ENCODE results near the gene VTI1A. TPM values are rescaled to one million over a fixed set of nuclear protein-coding genes. Genes with fewer than 3 reads are reported as not detected.
A peak's percentile ranks its signal among the peaks of the same experiment; 100 is the strongest.

Gene VTI1A
- total RNA-seq, 2 donors from 2014 or later, result 34.1 to 38.6 TPM

DNA sequence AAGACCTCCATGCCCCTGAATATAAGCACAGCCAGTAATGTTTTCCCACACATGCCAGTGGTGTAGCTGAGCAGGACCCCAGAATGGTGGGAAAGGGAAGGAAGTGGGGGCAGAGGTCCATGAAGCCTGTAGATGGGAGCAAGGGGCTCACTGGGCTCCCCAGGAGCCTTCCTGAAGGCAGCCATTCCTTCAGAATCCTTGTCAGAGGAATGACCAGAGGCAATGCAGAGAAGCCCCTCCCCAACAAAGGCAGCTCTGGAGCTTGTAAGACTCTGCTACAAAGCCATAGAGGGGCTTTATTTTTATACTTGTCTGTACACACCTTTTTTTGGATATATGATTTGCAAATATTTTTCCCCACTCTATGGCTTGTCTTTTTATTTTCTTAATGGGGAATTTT is 338.1 kb downstream of the VTI1A start:
- Histone ChIP-seq H3K9ac (ENCODE audit: low read depth in 2 of 2, low read length in 2 of 2) (no peak overlapping the region), H3K4me1 (no peaks in the 10 kb centered on the region), H3K4me3 (no peak overlapping the region), H3K9me3 (no peaks in the 10 kb centered on the region), H3K36me3 (no peaks in the 10 kb centered on the region), H3K27ac (no peak overlapping the region), H3K27me3 (no peaks in the 10 kb centered on the region)
- intact Hi-C loops (cut with DNase I), result no loop called here
- TF ChIP-seq, protein P1, sequence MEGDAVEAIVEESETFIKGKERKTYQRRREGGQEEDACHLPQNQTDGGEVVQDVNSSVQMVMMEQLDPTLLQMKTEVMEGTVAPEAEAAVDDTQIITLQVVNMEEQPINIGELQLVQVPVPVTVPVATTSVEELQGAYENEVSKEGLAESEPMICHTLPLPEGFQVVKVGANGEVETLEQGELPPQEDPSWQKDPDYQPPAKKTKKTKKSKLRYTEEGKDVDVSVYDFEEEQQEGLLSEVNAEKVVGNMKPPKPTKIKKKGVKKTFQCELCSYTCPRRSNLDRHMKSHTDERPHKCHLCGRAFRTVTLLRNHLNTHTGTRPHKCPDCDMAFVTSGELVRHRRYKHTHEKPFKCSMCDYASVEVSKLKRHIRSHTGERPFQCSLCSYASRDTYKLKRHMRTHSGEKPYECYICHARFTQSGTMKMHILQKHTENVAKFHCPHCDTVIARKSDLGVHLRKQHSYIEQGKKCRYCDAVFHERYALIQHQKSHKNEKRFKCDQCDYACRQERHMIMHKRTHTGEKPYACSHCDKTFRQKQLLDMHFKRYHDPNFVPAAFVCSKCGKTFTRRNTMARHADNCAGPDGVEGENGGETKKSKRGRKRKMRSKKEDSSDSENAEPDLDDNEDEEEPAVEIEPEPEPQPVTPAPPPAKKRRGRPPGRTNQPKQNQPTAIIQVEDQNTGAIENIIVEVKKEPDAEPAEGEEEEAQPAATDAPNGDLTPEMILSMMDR (IDR thresholded peaks at IDR 0.05), result no peak
- DNase-seq, result no peak

DNA sequence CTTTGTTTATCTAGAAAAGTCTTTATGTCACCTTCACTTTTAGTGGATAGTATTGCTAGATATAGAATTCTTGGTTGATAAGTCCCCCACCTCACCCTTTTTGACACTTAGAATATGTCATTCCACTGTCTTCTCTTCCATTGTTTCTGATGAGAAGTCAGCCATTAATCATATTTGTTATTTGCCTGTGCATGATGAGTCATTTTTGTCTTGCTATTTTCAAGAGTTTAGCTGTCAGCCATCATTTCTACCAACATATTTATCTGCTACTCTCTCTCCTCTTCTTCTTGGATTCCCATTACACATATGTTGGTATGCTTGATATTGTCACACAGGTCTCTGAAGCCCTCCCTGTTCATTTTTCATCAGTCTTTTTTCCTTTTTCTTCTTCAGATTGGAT is 342.2 kb downstream of the VTI1A start:
- Histone ChIP-seq H3K4me1 (peaks cover 4% of the 10 kb centered on the region), H3K27ac (no peak overlapping the region), H3K4me3 (no peak overlapping the region), H3K9ac (ENCODE audit: low read depth in 2 of 2, low read length in 2 of 2) (no peak overlapping the region), H3K36me3 (no peaks in the 10 kb centered on the region), H3K27me3 (no peaks in the 10 kb centered on the region), H3K9me3 (no peaks in the 10 kb centered on the region)
- intact Hi-C loops (cut with DNase I), result no loop called here
- no peak for DNase-seq
- TF ChIP-seq, protein P1 (IDR thresholded peaks at IDR 0.05), result no peak

DNA sequence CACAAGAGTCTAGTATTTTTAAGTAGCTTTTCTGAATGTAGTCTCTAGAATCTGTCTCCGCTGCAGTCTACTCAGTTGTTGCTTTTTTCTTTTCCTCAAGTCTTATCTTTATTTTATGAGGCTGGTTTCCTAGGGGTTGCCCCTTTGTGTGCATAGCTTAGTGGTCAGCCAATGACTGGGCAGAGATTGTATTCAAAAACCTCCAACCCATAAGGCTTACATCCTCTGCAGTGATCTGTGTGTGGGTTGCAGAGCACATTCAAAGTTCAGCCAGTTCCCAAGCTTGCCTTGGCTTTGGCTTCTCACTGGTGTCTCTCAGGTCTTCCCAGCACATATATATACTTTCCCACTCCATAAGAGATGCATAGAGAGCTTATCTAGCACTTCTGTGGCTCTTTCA is 343.0 kb downstream of the VTI1A start:
- Histone ChIP-seq H3K4me3 (no peak overlapping the region), H3K4me1 (peaks cover 4% of the 10 kb centered on the region), H3K9ac (ENCODE audit: low read depth in 2 of 2, low read length in 2 of 2) (no peak overlapping the region), H3K36me3 (no peaks in the 10 kb centered on the region), H3K27me3 (no peaks in the 10 kb centered on the region), H3K27ac (no peak overlapping the region), H3K9me3 (no peaks in the 10 kb centered on the region)
- intact Hi-C loops (cut with DNase I), result no loop called here
- TF ChIP-seq, protein P1 (IDR thresholded peaks at IDR 0.05), result no peak
- peak; percentile 11 for DNase-seq

DNA sequence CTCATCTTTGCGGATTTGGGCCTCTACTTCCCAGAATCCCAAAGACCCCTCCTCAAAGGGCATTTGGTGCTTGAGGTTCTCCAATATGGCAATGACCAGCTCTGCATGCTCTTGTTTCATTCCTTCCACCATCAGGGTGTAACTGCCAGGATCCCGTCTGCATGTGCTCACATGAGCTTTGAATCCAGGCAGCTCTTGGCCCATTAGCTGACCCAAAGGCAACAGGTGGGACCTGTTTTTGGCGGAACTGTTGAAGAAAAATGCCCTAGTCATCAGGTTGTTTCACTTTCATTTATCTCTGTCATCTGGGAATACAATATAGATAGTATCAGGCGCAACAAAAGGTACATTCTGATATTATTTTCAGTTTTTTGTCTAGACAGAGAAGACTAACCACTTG is 343.9 kb downstream of the VTI1A start:
- Histone ChIP-seq H3K4me1 (peaks cover 4% of the 10 kb centered on the region), H3K4me3 (no peak overlapping the region), H3K36me3 (no peaks in the 10 kb centered on the region), H3K27me3 (no peaks in the 10 kb centered on the region), H3K9me3 (no peaks in the 10 kb centered on the region), H3K27ac (no peak overlapping the region), H3K9ac (ENCODE audit: low read depth in 2 of 2, low read length in 2 of 2) (no peak overlapping the region)
- DNase-seq, result peak; percentile 18
- TF ChIP-seq, protein P1 (IDR thresholded peaks at IDR 0.05), result no peak
- intact Hi-C loops (cut with DNase I), result no loop called here

DNA sequence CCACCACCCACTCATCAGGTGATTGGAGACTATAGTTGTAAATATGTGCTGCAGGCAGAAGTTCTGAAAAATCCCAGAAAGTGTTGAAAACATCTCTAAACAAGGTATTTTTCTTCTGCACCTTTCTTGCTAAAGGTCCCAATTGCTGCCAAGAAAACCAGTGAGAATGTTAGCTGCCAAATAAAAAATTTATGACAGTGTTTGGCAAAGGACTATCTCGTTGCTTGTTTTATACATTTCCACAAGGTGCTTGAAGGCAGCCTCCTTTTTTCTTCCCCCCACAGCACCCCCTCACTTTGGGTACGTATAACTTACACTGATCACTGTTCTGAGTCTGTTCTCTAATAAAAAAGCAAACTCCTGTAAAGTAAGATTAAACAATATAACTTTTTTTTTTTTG is 344.4 kb downstream of the VTI1A start:
- intact Hi-C loops (cut with DNase I), result no loop called here
- TF ChIP-seq, protein P1 (IDR thresholded peaks at IDR 0.05), result no peak
- Histone ChIP-seq H3K27ac (no peak overlapping the region), H3K4me1 (peaks cover 4% of the 10 kb centered on the region), H3K36me3 (no peaks in the 10 kb centered on the region), H3K9ac (ENCODE audit: low read depth in 2 of 2, low read length in 2 of 2) (no peak overlapping the region), H3K4me3 (no peak overlapping the region), H3K9me3 (no peaks in the 10 kb centered on the region), H3K27me3 (no peaks in the 10 kb centered on the region)
- DNase-seq, result peak; percentile 11
